HEK293 (cell line): ENCODE measurements around the gene SREBF2.

Source experiments
- CTCF ChIA-PET: fragments of 350-600 bp; formaldehyde crosslinking; extraction: SDS; loops from one replicate; lab custom pipeline; 2021; ENCODE audit warnings: antibody characterized with exemption; lab: Yijun Ruan, JAX
- POLR2A ChIA-PET: fragments of 300-600 bp; formaldehyde crosslinking; extraction: SDS; loops from one replicate; lab custom pipeline; 2020; ENCODE audit warnings: antibody characterized with exemption, inconsistent platforms; lab: Yijun Ruan, JAX
- H3K27ac ChIP-seq: fragments of 200-500 bp; sonication (Bioruptor generic); 2 replicates; pipeline ENCODE4 v1.5.1; 2014; ENCODE audit warnings: low read depth, low read length, control low read depth, inconsistent platforms; ENCODE audit errors: extremely low read depth
- H3K36me3 ChIP-seq, 2 experiments: fragments of 200-500 bp in 1 of 2; sonication (Bioruptor generic) in 1 of 2; 1 replicate in 1 of 2; 2 replicates in 1 of 2; pipeline ENCODE4 v1.5.1; 2014 to 2017; ENCODE audit warnings: inconsistent platforms in 2 of 2, low read length in 2 of 2; ENCODE audit not compliant: control insufficient read depth in 2 of 2, insufficient read depth in 1 of 2
- H3K4me1 ChIP-seq: fragments of 200-500 bp; sonication (Bioruptor generic); 2 replicates; pipeline ENCODE4 v1.5.1; 2014; ENCODE audit warnings: mild to moderate bottlenecking, low read length, inconsistent platforms; ENCODE audit not compliant: control insufficient read depth, insufficient read depth
- H3K4me3 ChIP-seq: 2 replicates; pipeline ENCODE4 v1.5.1; 2011; ENCODE audit warnings: low read depth, mild to moderate bottlenecking, control low read depth, low read length, moderate library complexity
- H3K9me3 ChIP-seq: fragments of 200-500 bp; sonication (Bioruptor generic); 2 replicates; pipeline ENCODE4 v1.5.1; 2014; ENCODE audit warnings: low read depth, low read length, inconsistent platforms; ENCODE audit not compliant: control insufficient read depth, insufficient read depth
- FEZF1 ChIP-seq: fragments of 450-650 bp; formaldehyde crosslinking; IDR thresholded peaks from 2 replicates; pipeline ENCODE4 v1.5.1; 2016; ENCODE audit warnings: missing biosample characterization, missing genetic modification characterization
- PRDM10 ChIP-seq: fragments of 450-650 bp; formaldehyde crosslinking; IDR thresholded peaks from 2 replicates; pipeline ENCODE4 v1.5.1; 2016; ENCODE audit warnings: missing biosample characterization, missing genetic modification characterization
- SP3 ChIP-seq: fragments of 450-650 bp; formaldehyde crosslinking; IDR thresholded peaks from 2 replicates; pipeline ENCODE4 v1.5.1; 2016; ENCODE audit warnings: missing biosample characterization, missing genetic modification characterization
- TSHZ1 ChIP-seq: fragments of 450-650 bp; formaldehyde crosslinking; IDR thresholded peaks from 2 replicates; pipeline ENCODE4 v1.5.1; 2016; ENCODE audit warnings: missing biosample characterization, missing genetic modification characterization, borderline replicate concordance
- ZBTB11 ChIP-seq: fragments of 450-650 bp; formaldehyde crosslinking; conservative IDR thresholded peaks from 2 replicates; pipeline ENCODE4 v1.5.1; 2016; ENCODE audit warnings: low read depth, missing biosample characterization, missing genetic modification characterization
- ZBTB26 ChIP-seq: fragments of 450-650 bp; formaldehyde crosslinking; optimal IDR thresholded peaks from 2 replicates; pipeline ENCODE3; 2016; ENCODE audit warnings: missing biosample characterization, mild to moderate bottlenecking, missing genetic modification characterization
- ZBTB48 ChIP-seq: fragments of 450-650 bp; formaldehyde crosslinking; IDR thresholded peaks from 2 replicates; pipeline ENCODE4 v1.5.1; 2016; ENCODE audit warnings: missing biosample characterization, missing genetic modification characterization
- ZNF146 ChIP-seq: fragments of 450-650 bp; formaldehyde crosslinking; IDR thresholded peaks from 2 replicates; pipeline ENCODE4 v1.5.1; 2016; ENCODE audit warnings: missing biosample characterization, missing genetic modification characterization
- ZNF175 ChIP-seq: fragments of 450-650 bp; formaldehyde crosslinking; IDR thresholded peaks from 2 replicates; pipeline ENCODE4 v1.5.1; 2016; ENCODE audit warnings: missing biosample characterization, missing genetic modification characterization
- ZNF223 ChIP-seq: fragments of 450-650 bp; formaldehyde crosslinking; IDR thresholded peaks from 2 replicates; pipeline ENCODE4 v1.5.1; 2016; ENCODE audit warnings: missing biosample characterization, missing genetic modification characterization
- ZNF280C ChIP-seq: fragments of 450-650 bp; formaldehyde crosslinking; IDR thresholded peaks from 2 replicates; pipeline ENCODE4 v1.5.1; 2016; ENCODE audit warnings: missing biosample characterization, missing genetic modification characterization
- ZNF354C ChIP-seq: fragments of 450-650 bp; formaldehyde crosslinking; IDR thresholded peaks from 2 replicates; pipeline ENCODE4 v1.5.1; 2016; ENCODE audit warnings: missing biosample characterization, missing genetic modification characterization, low read depth, borderline replicate concordance
- ZNF561 ChIP-seq: fragments of 450-650 bp; IDR thresholded peaks from 2 replicates; pipeline ENCODE4 v1.5.1; 2018; ENCODE audit warnings: missing biosample characterization, missing genetic modification characterization, borderline replicate concordance
- ZNF585B ChIP-seq: fragments of 450-650 bp; formaldehyde crosslinking; IDR thresholded peaks from 2 replicates; pipeline ENCODE4 v1.5.1; 2016; ENCODE audit warnings: missing biosample characterization, missing genetic modification characterization
- ZNF621 ChIP-seq: fragments of 450-650 bp; formaldehyde crosslinking; IDR thresholded peaks from 2 replicates; pipeline ENCODE4 v1.5.1; 2017; ENCODE audit warnings: missing biosample characterization, missing genetic modification characterization
- ZNF623 ChIP-seq: fragments of 450-650 bp; formaldehyde crosslinking; IDR thresholded peaks from 2 replicates; pipeline ENCODE4 v1.5.1; 2016; ENCODE audit warnings: missing biosample characterization, missing genetic modification characterization
- ZNF626 ChIP-seq: fragments of 450-650 bp; sonication (Bioruptor Pico); formaldehyde crosslinking; IDR thresholded peaks from 2 replicates; pipeline ENCODE4 v1.5.1; 2018; ENCODE audit warnings: missing biosample characterization, missing genetic modification characterization, inconsistent platforms
- ZNF639 ChIP-seq: fragments of 450-650 bp; formaldehyde crosslinking; IDR thresholded peaks from 2 replicates; pipeline ENCODE4 v1.5.1; 2016; ENCODE audit warnings: missing biosample characterization, missing genetic modification characterization

SREBF2 gene

GRCh38 chr22:41885516-41885915 lies 52.6 kb downstream of the SREBF2 start:
- H3K36me3 ChIP-seq: peaks cover 57 to 92% of the 10 kb centered on the region in 2 experiments
- no peak overlapping the region for H3K4me3 ChIP-seq
- no peaks in the 10 kb centered on the region for H3K4me1 ChIP-seq
- no peaks in the 10 kb centered on the region for H3K9me3 ChIP-seq
- no peak for TF ChIP-seq SP3 (tag by site-specific recombination)
- no peak for TF ChIP-seq ZNF585B
- TF ChIP-seq TSHZ1 (tag by site-specific recombination): no peak
- TF ChIP-seq ZNF146 (tag by site-specific recombination): no peak
- TF ChIP-seq ZBTB11 (tag by site-specific recombination): no peak
- TF ChIP-seq ZNF175 (tag by site-specific recombination): no peak
- TF ChIP-seq ZNF639 (tag by site-specific recombination): no peak
- TF ChIP-seq ZBTB26: no peak
- TF ChIP-seq ZNF280C: no peak
- no peak for TF ChIP-seq ZNF561 (tag by site-specific recombination)
- no peak for TF ChIP-seq ZNF621 (tag by site-specific recombination)
- ChIA-PET POLR2A (interaction anchor here (0.9 kb wide), 1 partner anchor 61 kb away, joined by 3 read pairs; the partner anchor contains the start of gene CENPM), CTCF (interaction anchor here (1.7 kb wide), 1 partner anchor 188 kb away, joined by 7 read pairs; no protein-coding TSS in a partner anchor)
- no peak overlapping the region for H3K27ac ChIP-seq

GRCh38 chr22:41888627-41889200 lies 55.8 kb downstream of the SREBF2 start:
- ChIA-PET CTCF (interaction anchor here (0.6 to 1.7 kb wide), 4 partner anchors 30 to 191 kb away, joined by 4 to 8 read pairs (median 6); no protein-coding TSS in a partner anchor), POLR2A (no interaction called here)
- H3K36me3 ChIP-seq: peaks cover 56 to 84% of the 10 kb centered on the region in 2 experiments
- TF ChIP-seq ZNF223 (tag by site-specific recombination) (no peak), PRDM10 (tag by site-specific recombination) (no peak), ZBTB48 (no peak), ZNF623 (no peak), FEZF1 (tag by site-specific recombination) (no peak), ZNF354C (tag by site-specific recombination) (no peak), ZNF626 (tag by site-specific recombination) (no peak)

More at GRCh38 chr22:41888627-41889200, 55.8 kb downstream of the SREBF2 start:
- Histone ChIP-seq H3K9me3 (no peaks in the 10 kb centered on the region), H3K4me3 (no peak overlapping the region), H3K4me1 (no peaks in the 10 kb centered on the region), H3K27ac (no peak overlapping the region)
